DMS 273 (cell line): ENCODE results near the gene CAPN9.

ENCODE experiments used
- DNase-seq: peaks from one replicate; lab custom pipeline; 2025; ENCODE audit not compliant: unreplicated experiment; lab: John Stamatoyannopoulos, UW

The CAPN9 gene

GRCh38 chr1:230848235-230848634 is 101.0 kb downstream of the CAPN9 start:
- DNase-seq, result no peak

DNA sequence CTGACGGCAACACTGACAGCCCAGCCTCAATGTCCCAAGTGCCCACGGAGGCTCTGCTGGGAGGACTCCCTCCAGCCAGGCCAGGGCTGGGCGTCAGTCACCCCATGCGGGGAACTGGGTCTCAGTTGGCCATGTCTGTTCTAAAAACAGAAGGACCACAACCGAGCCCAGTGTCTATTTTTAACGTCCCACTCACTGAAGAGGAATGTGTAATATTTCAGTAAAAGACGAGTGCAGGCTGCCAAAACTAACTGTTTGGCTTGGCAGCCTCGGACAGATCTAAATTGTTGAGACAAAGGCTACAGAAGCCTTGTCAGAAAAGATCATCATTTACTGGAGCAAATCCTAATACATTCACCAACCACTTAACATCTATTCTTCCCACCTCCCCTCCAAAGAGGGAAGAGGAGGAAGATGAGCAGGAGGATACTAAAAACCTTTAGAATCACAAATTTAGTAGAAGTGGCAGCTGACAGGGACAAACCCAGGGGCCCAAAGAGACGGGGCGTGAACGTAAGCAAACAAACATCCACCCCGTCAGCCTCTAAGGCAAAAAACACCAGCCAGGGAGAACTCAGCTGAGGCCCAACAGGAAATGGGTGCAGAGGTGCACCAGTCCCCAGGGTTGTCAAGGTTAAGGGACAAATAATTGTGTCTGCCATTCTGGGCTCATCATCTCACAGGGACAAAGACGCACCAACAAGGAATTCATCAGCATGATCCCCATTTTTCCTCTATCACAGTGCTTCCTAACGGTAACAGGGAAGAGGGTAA is 102.5 kb downstream of the CAPN9 start:
- no peak for DNase-seq

DNA sequence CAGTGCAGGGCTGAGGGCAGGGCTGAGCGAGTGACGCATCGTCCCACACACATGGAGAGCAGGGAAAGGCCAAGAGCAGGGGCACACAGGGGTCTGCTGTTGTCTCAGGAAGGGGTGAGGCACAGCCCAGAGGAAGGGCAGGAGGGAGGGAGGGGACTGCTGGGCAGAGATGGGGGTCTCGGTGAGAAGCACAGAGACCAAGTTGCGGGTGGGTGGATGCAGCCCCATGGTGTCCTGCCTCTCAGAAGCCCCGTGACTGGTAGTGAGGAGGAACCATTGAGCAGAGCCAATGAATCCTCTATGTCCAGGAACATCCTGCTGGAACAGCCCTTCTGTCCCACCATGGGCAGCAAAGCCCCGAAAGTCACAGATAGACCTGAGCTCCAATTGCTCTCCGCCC is 103.4 kb downstream of the CAPN9 start:
- DNase-seq, result no peak

DNA sequence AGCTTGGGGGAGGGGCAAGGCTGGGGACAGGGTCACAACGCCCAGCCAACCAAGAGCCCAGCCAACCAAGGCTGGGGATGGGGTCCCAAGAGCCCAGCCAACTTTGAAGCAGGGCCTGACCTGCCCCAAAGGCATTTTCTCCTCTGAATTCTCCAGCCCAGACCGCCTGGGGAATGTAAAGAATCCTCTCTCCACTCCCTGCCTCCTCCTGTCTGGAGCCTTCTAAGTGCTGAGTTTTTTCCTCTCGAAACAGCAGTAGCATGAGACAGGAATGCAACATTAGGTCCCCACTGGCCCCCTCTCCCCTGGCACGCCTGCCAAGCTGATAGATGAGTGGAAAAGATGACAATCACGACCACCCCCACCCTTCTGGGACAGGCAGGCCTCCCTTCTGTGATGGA is 104.1 kb downstream of the CAPN9 start:
- no peak for DNase-seq
